NT2/D1 (cell line): ENCODE data around the gene AQP12A.

Experiments
- SUZ12 ChIP-seq: IDR thresholded peaks from 2 replicates; pipeline ENCODE4 v1.6.1; 2011; ENCODE audit not compliant: insufficient read length, insufficient read depth; ENCODE audit errors: extremely low read depth
- YY1 ChIP-seq: IDR thresholded peaks from 2 replicates; pipeline ENCODE4 v1.6.1; 2011; ENCODE audit not compliant: insufficient read length, insufficient read depth
- ZNF274 ChIP-seq: IDR thresholded peaks from 2 replicates; pipeline ENCODE4 v1.6.1; 2011; ENCODE audit warnings: mild to moderate bottlenecking, low read depth, low read length

- no peak for TF ChIP-seq ZNF274
- TF ChIP-seq YY1 = no peak
- no peak for TF ChIP-seq SUZ12
Observed at GRCh38 chr2:240645801-240646175, 45.9 kb upstream of the AQP12A start.
